K562 (cell line): ENCODE data around the gene ZFYVE28. TPM values are rescaled to one million over a fixed set of nuclear protein-coding genes. Genes with fewer than 3 reads are reported as not detected.

Experiments used
- ARID4B ChIP-seq: sonication (generic); formaldehyde crosslinking; IDR thresholded peaks from 2 replicates; pipeline ENCODE4 v1.8.0; 2022; ENCODE audit warnings: mild to moderate bottlenecking, missing genetic modification reagents
- ATF3 ChIP-seq, 2 experiments: fragments of 450-650 bp in 1 of 2; sonication (generic) in 1 of 2; formaldehyde crosslinking in 1 of 2; IDR thresholded peaks in 1 of 2; conservative IDR thresholded peaks in 1 of 2; 2 replicates each; pipeline versions ENCODE4 v1.6.1 to v1.8.1; 2016 to 2023; ENCODE audit warnings: mild to moderate bottlenecking in 2 of 2, moderate library complexity in 2 of 2, inconsistent platforms in 1 of 2, missing genetic modification reagents in 1 of 2
- CREB3 ChIP-seq: fragments of 450-650 bp; conservative IDR thresholded peaks from 2 replicates; pipeline ENCODE4 v1.6.1; 2016; ENCODE audit warnings: missing genetic modification characterization, low read depth, mild to moderate bottlenecking, missing compliant biosample characterization, moderate library complexity
- CREM ChIP-seq: IDR thresholded peaks from 2 replicates; pipeline ENCODE4 v1.6.1; 2014; ENCODE audit warnings: antibody characterized with exemption, low read depth
- CXXC5 ChIP-seq: fragments of 250-450 bp; sonication (Bioruptor Pico); IDR thresholded peaks from 2 replicates; pipeline ENCODE4 v1.8.0; 2022; ENCODE audit warnings: inconsistent platforms, mild to moderate bottlenecking, moderate library complexity
- FOXK2 ChIP-seq, 2 experiments: fragments of 450-650 bp; IDR thresholded peaks in 1 of 2; conservative IDR thresholded peaks in 1 of 2; 2 replicates each; pipeline ENCODE4 v1.6.1; 2016; ENCODE audit warnings: low read depth in 2 of 2, mild to moderate bottlenecking in 1 of 2
- FOXO4 ChIP-seq: fragments of 450-650 bp; formaldehyde crosslinking; IDR thresholded peaks from 2 replicates; pipeline ENCODE4 v1.4.0; 2020; ENCODE audit warnings: mild to moderate bottlenecking, moderate library complexity
- MAFF ChIP-seq: IDR thresholded peaks from 2 replicates; pipeline ENCODE4 v1.6.1; 2012; ENCODE audit warnings: low read length, improper control_type of control experiment
- MCM7 ChIP-seq, 2 experiments: fragments of 450-650 bp; IDR thresholded peaks; 2 replicates each; pipeline ENCODE4 v1.6.1; 2016 to 2018
- NR1H2 ChIP-seq: sonication (generic); formaldehyde crosslinking; IDR thresholded peaks from 2 replicates; pipeline ENCODE4 v1.4.0; 2020; ENCODE audit warnings: mild to moderate bottlenecking, missing genetic modification reagents
- NR4A1 ChIP-seq, 2 experiments: fragments of 250-450 bp in 1 of 2; fragments of 450-650 bp in 1 of 2; sonication (Bioruptor Pico) in 1 of 2; IDR thresholded peaks; 2 replicates each; pipeline versions ENCODE4 v1.4.0 to v1.6.1; 2016 to 2020; ENCODE audit warnings: mild to moderate bottlenecking in 2 of 2, missing compliant biosample characterization in 1 of 2, missing genetic modification characterization in 1 of 2, moderate library complexity in 1 of 2
- PCBP1 ChIP-seq: fragments of 200-400 bp; formaldehyde crosslinking; IDR thresholded peaks from 2 replicates; pipeline ENCODE4 v1.6.1; 2018; ENCODE audit warnings: mild to moderate bottlenecking, low read depth, low read length; ENCODE audit not compliant: poor library complexity, severe bottlenecking
- SIRT6 ChIP-seq: IDR thresholded peaks from one replicate; pipeline ENCODE4 v1.6.1; 2012; ENCODE audit warnings: low read depth, mild to moderate bottlenecking, control low read depth, inconsistent platforms, low read length, moderate library complexity
- TAF1 ChIP-seq: IDR thresholded peaks from 2 replicates; pipeline ENCODE4 v1.6.1; 2011; ENCODE audit warnings: mild to moderate bottlenecking, low read length, moderate library complexity; ENCODE audit not compliant: insufficient read depth, control insufficient read depth, severe bottlenecking; ENCODE audit errors: extremely low read depth
- TBP ChIP-seq: optimal IDR thresholded peaks from 2 replicates; pipeline ENCODE3; 2011; ENCODE audit warnings: low read depth, low read length, improper control_type of control experiment
- TEAD1 ChIP-seq, 2 experiments: fragments of 450-650 bp in 1 of 2; sonication (generic) in 1 of 2; formaldehyde crosslinking; IDR thresholded peaks; 2 replicates each; pipeline versions ENCODE4 v1.4.0 to v1.8.0; 2020 to 2022; ENCODE audit warnings: mild to moderate bottlenecking in 2 of 2, missing genetic modification reagents in 1 of 2
- YY1 ChIP-seq, 3 experiments: IDR thresholded peaks; 2 replicates each; pipeline ENCODE4 v1.6.1; 2011; ENCODE audit warnings: low read length in 2 of 3, mild to moderate bottlenecking in 2 of 3, moderate library complexity in 2 of 3, borderline replicate concordance in 1 of 3, control low read depth in 1 of 3, low read depth in 1 of 3; ENCODE audit not compliant: insufficient read depth in 3 of 3, insufficient replicate concordance in 2 of 3, control insufficient read depth in 1 of 3, insufficient read length in 1 of 3; ENCODE audit errors: extremely low read depth in 1 of 3
- ZFX ChIP-seq: sonication (generic); formaldehyde crosslinking; IDR thresholded peaks from 2 replicates; pipeline ENCODE4 v1.8.0; 2022; ENCODE audit warnings: mild to moderate bottlenecking, missing genetic modification reagents, moderate library complexity
- polyA plus RNA-seq, 8 experiments: library from polyadenylated mRNA; depleted of rRNA in 4 of 8; stranded (reverse) in 5 of 8; unstranded in 3 of 8; fragments of >200 nt; fragmentation: Nextera tagmentation in 2 of 8; fragmentation: Illumina TruSeq in 1 of 8; extraction: Ambion mirVana in 2 of 8; extraction: Trizol in 1 of 8; gene quantifications; 2 replicates each; pipeline versions ENCODE4 v1.2.1 to v1.2.3, GENCODE V29; 2011 to 2014; ENCODE audit warnings: inconsistent platforms in 1 of 8, missing spikeins in 1 of 8
- total RNA-seq, 7 experiments: library from RNA; depleted of rRNA in 6 of 7; stranded (reverse); fragments of >200 nt in 6 of 7; fragmentation: Illumina TruSeq in 2 of 7; extraction: Trizol in 2 of 7; gene quantifications; 2 replicates each; pipeline versions ENCODE4 v1.2.1 to v1.2.3, GENCODE V29; 2011 to 2021; ENCODE audit warnings: low replicate concordance in 1 of 7

The ZFYVE28 gene
- total and polyA plus RNA-seq, 9 of the 15 experiments (the other 6 are each of a cell fraction or from before 2014, with no cell fraction given), result 1.3 to 24.8 (median 8.9) TPM

GRCh38 chr4:2267320-2267811 lies 151.1 kb downstream of the ZFYVE28 start (continued):
- TF ChIP-seq TAF1 (no peak), CREM (no peak), FOXO4 (no peak), NR4A1 (CRISPR knock-in tag; IDR thresholded peaks at IDR 0.05) (no peak), NR4A1 (tag; IDR thresholded peaks at IDR 0.05) (no peak), TBP (peak; percentile 36), ZFX (CRISPR knock-in tag) (peak; percentile 67), FOXK2 (conservative IDR thresholded peaks at IDR 0.05 in 1 of 2, IDR thresholded peaks at IDR 0.05 in 1 of 2; ENCODE audit: low read depth in 2 of 2) (peak in 1 of 2 experiments; percentile 45; a peak in 1 of 4 replicates), ATF3 (IDR thresholded peaks at IDR 0.05) (no peak), ATF3 (CRISPR knock-in tag; conservative IDR thresholded peaks at IDR 0.05) (no peak), PCBP1 (no peak), TEAD1 (CRISPR knock-in tag; IDR thresholded peaks at IDR 0.05) (no peak; a peak in 1 of 4 replicates), MAFF (no peak), CXXC5 (CRISPR knock-in tag) (no peak), CREB3 (no peak; the same call in 1 of the 2 replicates), NR1H2 (CRISPR knock-in tag) (no peak), MCM7 (IDR thresholded peaks at IDR 0.05) (no peak), YY1 (IDR thresholded peaks at IDR 0.05; ENCODE audit: borderline replicate concordance in 1 of 3, control insufficient read depth in 1 of 3, extremely low read depth in 1 of 3, insufficient read depth in 3 of 3, insufficient read length in 1 of 3, insufficient replicate concordance in 2 of 3, low read depth in 1 of 3, low read length in 2 of 3) (peak in 2 of 3 experiments; percentile 57 to 79), SIRT6 (no peak), ARID4B (CRISPR knock-in tag) (no peak)
